GM12878 (cell line): ENCODE results near the gene RPS10. TPM values are rescaled to one million over a fixed set of nuclear protein-coding genes. Genes with fewer than 3 reads are reported as not detected.

Experiments used
- ATAC-seq: fragments of 200-7000 bp; cut with Tn5 transposase; 3 replicates; pipeline ENCODE4 v1.9.1; 2020; ENCODE audit warnings: mild to moderate bottlenecking, moderate library complexity
- BruUV-seq: library from RNA; stranded (reverse); fragments of 400-500 nt; replicated peaks from 2 replicates; lab custom pipeline; 2021; lab: Mats Ljungman, UMichigan
- CTCF ChIA-PET: fragments of 300-600 bp; sonication (Branson Sonifier 250); formaldehyde crosslinking; extraction: SDS; loops from one replicate; lab custom pipeline; 2021; ENCODE audit warnings: inconsistent platforms; lab: Yijun Ruan, JAX
- POLR2A ChIA-PET: fragments of 350-600 bp; formaldehyde crosslinking; extraction: SDS; loops from one replicate; lab custom pipeline; 2021; ENCODE audit warnings: inconsistent platforms; lab: Charles Lee
- RAD21 ChIA-PET: fragments of 300-600 bp; sonication (Branson Sonifier 250); formaldehyde crosslinking; loops from one replicate; lab custom pipeline; 2023; ENCODE audit warnings: antibody characterized with exemption; ENCODE audit not compliant: unreplicated experiment; lab: Charles Lee
- SMC1A ChIA-PET: fragments of 300-600 bp; sonication (Branson Sonifier 250); formaldehyde crosslinking; loops from one replicate; lab custom pipeline; 2023; ENCODE audit not compliant: unreplicated experiment, uncharacterized antibody; lab: Charles Lee
- DNase-seq: peaks from one replicate; pipeline ENCODE4 v3.0.0-alpha.2; 2011; ENCODE audit warnings: low read depth, low spot score
- FAIRE-seq: peaks from 3 replicates; lab custom pipeline; 2011; peaks lifted over from hg19 to GRCh38; lab: Jason Lieb, UNC
- H2AFZ ChIP-seq: 2 replicates; pipeline ENCODE4 v1.6.0; 2011; ENCODE audit warnings: low read depth, low read length, control low read depth; ENCODE audit not compliant: control insufficient read depth
- H3K27ac ChIP-seq: 2 replicates; pipeline ENCODE4 v1.5.1; 2011; ENCODE audit warnings: control low read depth; ENCODE audit not compliant: control insufficient read depth, insufficient read depth
- H3K27me3 ChIP-seq, 2 experiments: replicated peaks in 1 of 2; 2 replicates each; pipeline versions ENCODE4 v1.6.0 to v1.6.1; 2011; ENCODE audit warnings: low read length in 1 of 2; ENCODE audit not compliant: control insufficient read depth in 2 of 2, insufficient read depth in 2 of 2
- H3K36me3 ChIP-seq, 2 experiments: 2 replicates each; pipeline ENCODE4 v1.5.1; 2011; ENCODE audit warnings: low read length in 1 of 2; ENCODE audit not compliant: control insufficient read depth in 2 of 2, insufficient read depth in 2 of 2
- H3K4me1 ChIP-seq: 2 replicates; pipeline ENCODE4 v1.6.1; 2011; ENCODE audit warnings: mild to moderate bottlenecking, low read length, moderate library complexity, mixed read lengths; ENCODE audit not compliant: control insufficient read depth, insufficient read depth
- H3K4me2 ChIP-seq: 2 replicates; pipeline ENCODE4 v1.6.0; 2011; ENCODE audit warnings: control low read depth; ENCODE audit not compliant: control insufficient read depth, insufficient read depth
- H3K4me3 ChIP-seq: fragments of 200-600 bp; sonication (generic); 2 replicates; pipeline ENCODE4 v1.5.1; 2016
- H3K79me2 ChIP-seq: 2 replicates; pipeline ENCODE4 v1.6.0; 2011; ENCODE audit warnings: low read length; ENCODE audit not compliant: control insufficient read depth, insufficient read depth
- H3K9ac ChIP-seq: 2 replicates; pipeline ENCODE4 v1.8.0; 2011; ENCODE audit warnings: low read length, control low read depth, mixed read lengths; ENCODE audit not compliant: control insufficient read depth, insufficient read depth
- H3K9me3 ChIP-seq: replicated peaks from 3 replicates; pipeline ENCODE4 v1.5.1; 2011; ENCODE audit warnings: mild to moderate bottlenecking, low read length; ENCODE audit not compliant: control insufficient read depth, insufficient read depth
- H4K20me1 ChIP-seq: 2 replicates; pipeline ENCODE4 v1.6.0; 2011; ENCODE audit not compliant: control insufficient read depth, insufficient read depth
- ATF7 ChIP-seq: fragments of 450-650 bp; IDR thresholded peaks from 2 replicates; pipeline ENCODE4 v1.6.1; 2016; ENCODE audit warnings: low read depth, mild to moderate bottlenecking
- ESRRA ChIP-seq: IDR thresholded peaks from 2 replicates; pipeline ENCODE4 v1.6.1; 2012; ENCODE audit warnings: mild to moderate bottlenecking, low read length, improper control_type of control experiment
- WGBS: methylation state at CpG from one replicate; pipeline ENCODE4 v1.1.6; 2016; ENCODE audit warnings: low lambda C conversion rate; ENCODE audit not compliant: insufficient replicate concordance, insufficient coverage; ENCODE audit errors: missing lambda C conversion rate; 5-methylcytosine and 5-hydroxymethylcytosine counted together
- in situ Hi-C: fragments of 300-500 bp; cut with MboI; formaldehyde crosslinking; loops from 9 replicates; pipeline ENCODE4 v1.14.3; 2018; ENCODE audit warnings: mixed read lengths
- intact Hi-C: fragments of 100-400 bp; cut with micrococcal nuclease; formaldehyde crosslinking; loops from one replicate; pipeline ENCODE4 v1.14.2; 2022; ENCODE audit not compliant: unreplicated experiment
- polyA plus RNA-seq, 11 experiments: library from polyadenylated mRNA; depleted of rRNA in 4 of 11; unstranded in 6 of 11; stranded (reverse) in 5 of 11; fragments of >200 nt; fragmentation: Nextera tagmentation in 4 of 11; fragmentation: Illumina TruSeq in 1 of 11; extraction: Ambion mirVana in 4 of 11; extraction: Trizol in 1 of 11; gene quantifications; 1 replicate in 1 of 11; 2 replicates in 10 of 11; pipeline versions ENCODE4 v1.2.1 to v1.2.3, GENCODE V29; 2011 to 2016; ENCODE audit warnings: inconsistent platforms in 2 of 11, missing spikeins in 2 of 11, low read depth in 1 of 11
- total RNA-seq, 4 experiments: library from RNA; depleted of rRNA in 3 of 4; stranded (reverse); fragments of >200 nt in 3 of 4; fragmentation: Illumina TruSeq in 1 of 4; extraction: Trizol in 1 of 4; gene quantifications; 2 replicates each; pipeline versions ENCODE4 v1.2.1 to v1.2.3, GENCODE V29; 2013 to 2021

RPS10 gene
- total and polyA plus RNA-seq, 10 of the 15 experiments (the other 5 are each of a cell fraction or from before 2014, with no cell fraction given), result 1,546 to 3,970 (median 2,813) TPM

- ChIA-PET POLR2A (interaction anchor here (0.8 to 1.4 kb wide), 3 partner anchors 93 to 144 kb away, joined by 3 to 6 read pairs (median 3); partner anchors contain the start of gene SMIM29), SMC1A (interaction anchor here (0.7 to 4.4 kb wide), 3 partner anchors 21 to 168 kb away, joined by 3 to 44 read pairs (median 4); partner anchors contain the start of gene SMIM29), CTCF (interaction anchor here (0.6 to 4.5 kb wide), 9 partner anchors 22 to 198 kb away, joined by 3 to 54 read pairs (median 4); partner anchors contain the start of gene SMIM29)
- Histone ChIP-seq H3K4me1 (peaks cover 3% of the 10 kb centered on the region), H3K27me3 (no peaks in the 10 kb centered on the region), H3K9ac (peak overlapping the region; percentile 81), H3K27ac (peak overlapping the region; percentile 75), H2AFZ (peak overlapping the region; percentile 97), H3K9me3 (peaks cover 3% of the 10 kb centered on the region; the same call in 2 of the 3 replicates)
- ATAC-seq, result peak; percentile 10; the same call in 1 of the 3 replicates
- WGBS, result 33% methylated on average over 16 of the region's 16 CpGs
- BruUV-seq, result TSS peak; percentile 78
- TF ChIP-seq ESRRA (no peak), ATF7 (peak; percentile 84)
- TF ChIP-seq, all 136 proteins: peak for 1
- Histone ChIP-seq H4K20me1 (no peaks in the 10 kb centered on the region), H3K36me3 (no peaks in the 10 kb centered on the region), H3K4me3 (peak overlapping the region; percentile 69), H3K4me2 (peak overlapping the region; percentile 97), H3K79me2 (peaks cover 46% of the 10 kb centered on the region)
- no peak for DNase-seq
- no peak for FAIRE-seq
- intact Hi-C loops (loop anchor here (2.0 to 5.0 kb wide), 4 partner anchors 46 to 145 kb away; partner anchors contain the start of gene SMIM29), in situ Hi-C loops (no loop called here)
- RAD21 ChIA-PET, result interaction anchor here (1.0 to 7.2 kb wide), 5 partner anchors 9 to 197 kb away, joined by 3 to 46 read pairs (median 6); partner anchors contain the start of gene SMIM29
These were observed 32.5 kb downstream of the RPS10 start for GRCh38 chr6:34393191-34393965.
